GM21723 (cell line): ENCODE data around the gene ZNF24.

ENCODE experiments used
- ATAC-seq: cut with Tn5 transposase; IDR thresholded peaks from one replicate; pipeline ENCODE4 v1.9.1; 2021; ENCODE audit warnings: mild to moderate bottlenecking, moderate library complexity; ENCODE audit not compliant: unreplicated experiment

The ZNF24 gene

GRCh38 chr18:35303610-35304009, 40.6 kb downstream of the ZNF24 start:
- no peak for ATAC-seq

DNA sequence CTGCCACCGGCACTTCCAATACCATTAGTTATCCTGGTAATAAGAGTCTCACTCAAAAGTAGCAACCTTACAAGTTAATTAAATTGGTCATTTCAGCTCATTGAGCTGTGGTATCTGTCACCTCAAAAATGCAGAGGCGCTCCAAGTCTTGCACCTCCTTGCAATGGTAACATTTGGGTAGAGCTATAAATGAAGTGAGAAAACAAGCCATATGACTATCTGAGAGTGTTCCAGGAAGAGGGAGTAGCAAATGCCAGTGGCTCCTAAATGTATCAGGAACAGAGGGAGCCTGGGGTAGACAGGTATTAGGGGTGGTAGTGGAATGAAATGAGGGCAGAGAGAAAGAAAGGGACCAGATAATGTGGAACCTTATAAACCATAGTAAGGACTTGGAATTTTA, 48.2 kb downstream of the ZNF24 start:
- no peak for ATAC-seq

GRCh38 chr18:35291166-35291565, 53.1 kb downstream of the ZNF24 start:
- ATAC-seq = no peak

DNA sequence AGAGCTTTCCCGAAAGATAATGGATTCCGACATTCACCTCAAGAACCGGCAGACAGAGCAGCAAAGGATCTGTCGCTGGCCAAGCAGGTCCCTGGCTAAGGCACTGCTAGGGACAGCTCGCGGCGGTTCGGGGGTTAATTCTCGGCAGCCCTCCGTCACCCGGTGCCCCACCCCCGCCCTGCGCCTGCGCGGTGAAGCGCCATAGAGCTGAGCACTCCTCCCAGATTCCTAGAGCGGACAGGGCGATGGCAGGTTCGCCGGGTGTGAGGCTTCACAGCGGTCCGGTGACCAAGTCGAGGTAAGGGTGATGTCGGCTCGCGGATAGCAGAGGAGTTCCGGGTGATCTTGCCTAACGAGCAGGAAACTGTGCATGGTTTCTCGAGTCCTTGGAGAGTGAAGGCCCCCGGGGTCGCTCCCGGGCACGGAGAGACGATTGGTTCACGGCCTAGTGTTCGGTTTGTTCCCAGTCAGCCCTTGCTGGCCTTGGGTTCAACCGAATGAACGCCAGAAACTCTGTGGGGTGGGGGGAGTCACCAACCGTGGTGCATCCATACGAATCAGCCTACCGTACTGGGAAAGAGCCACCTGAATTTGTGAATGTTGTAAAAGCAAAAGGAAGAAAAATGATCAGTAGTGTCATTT, 54.0 kb downstream of the ZNF24 start, which contains the start of gene ZSCAN30:
Gene ZSCAN30 (minus strand): TSS at position 136 of the 642 bp plus-strand sequence. CDS start 25,877 bp downstream, outside the sequence.
- ATAC-seq = peak; percentile 96

DNA sequence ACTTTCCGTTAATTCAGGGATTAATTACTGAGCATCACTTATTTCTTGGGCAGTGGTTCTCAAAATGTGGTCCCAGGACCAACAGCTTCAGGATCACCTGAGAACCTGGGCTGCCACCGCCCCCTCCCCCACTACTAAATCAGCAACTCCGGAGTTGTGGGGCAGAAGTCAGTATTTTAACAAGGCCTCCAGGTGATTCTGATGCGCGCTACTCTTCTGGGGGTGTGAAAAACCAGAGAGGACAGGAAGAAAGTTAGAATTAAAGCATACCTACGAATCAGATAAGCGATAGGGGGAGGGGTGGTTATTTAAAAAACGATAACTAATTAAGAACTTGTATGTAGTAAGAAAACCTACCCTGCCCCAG, 54.5 kb downstream of the ZNF24 start:
- peak; percentile 50 for ATAC-seq

GRCh38 chr18:35289293-35289692, 54.9 kb downstream of the ZNF24 start:
- peak; percentile 6 for ATAC-seq

- ATAC-seq = no peak
Observed at GRCh38 chr18:35284841-35285240, 59.4 kb downstream of the ZNF24 start.

- ATAC-seq = no peak
Observed at GRCh38 chr18:35283923-35284794, 60.1 kb downstream of the ZNF24 start.

- ATAC-seq = no peak
Observed at GRCh38 chr18:35282353-35282752, 61.9 kb downstream of the ZNF24 start.
